K562 (cell line): ENCODE results near the gene MINPP1. TPM values are rescaled to one million over a fixed set of nuclear protein-coding genes. Genes with fewer than 3 reads are reported as not detected.

Source experiments
- ATF3 ChIP-seq, 2 experiments: fragments of 450-650 bp in 1 of 2; sonication (generic) in 1 of 2; formaldehyde crosslinking in 1 of 2; IDR thresholded peaks in 1 of 2; conservative IDR thresholded peaks in 1 of 2; 2 replicates each; pipeline versions ENCODE4 v1.6.1 to v1.8.1; 2016 to 2023; ENCODE audit warnings: mild to moderate bottlenecking in 2 of 2, moderate library complexity in 2 of 2, inconsistent platforms in 1 of 2, missing genetic modification reagents in 1 of 2
- BACH1 ChIP-seq: fragments of 200-800 bp; sonication (Bioruptor generic); IDR thresholded peaks from 2 replicates; pipeline ENCODE4 v1.6.1; 2016; ENCODE audit warnings: missing genetic modification characterization, missing compliant biosample characterization
- E2F4 ChIP-seq: sonication (generic); formaldehyde crosslinking; IDR thresholded peaks from 2 replicates; pipeline ENCODE4 v1.8.0; 2022; ENCODE audit warnings: mild to moderate bottlenecking, low read depth, missing genetic modification reagents
- ERF ChIP-seq: fragments of 450-650 bp; formaldehyde crosslinking; IDR thresholded peaks from 2 replicates; pipeline ENCODE4 v1.4.0; 2020; ENCODE audit warnings: mild to moderate bottlenecking, mixed read lengths
- FOXM1 ChIP-seq, 2 experiments: fragments of 450-650 bp in 1 of 2; sonication (generic) in 1 of 2; formaldehyde crosslinking in 1 of 2; IDR thresholded peaks; 2 replicates each; pipeline versions ENCODE4 v1.6.1 to v1.9.0; 2017 to 2022; ENCODE audit warnings: low read depth in 2 of 2, mild to moderate bottlenecking in 2 of 2, missing genetic modification reagents in 1 of 2, moderate library complexity in 1 of 2
- KLF1 ChIP-seq: fragments of 450-650 bp; IDR thresholded peaks from 2 replicates; pipeline ENCODE4 v1.6.1; 2016; ENCODE audit warnings: missing genetic modification characterization, missing compliant biosample characterization
- MCM7 ChIP-seq, 2 experiments: fragments of 450-650 bp; IDR thresholded peaks; 2 replicates each; pipeline ENCODE4 v1.6.1; 2016 to 2018
- NCOA1 ChIP-seq: fragments of 450-650 bp; IDR thresholded peaks from 2 replicates; pipeline ENCODE4 v1.6.1; 2016; ENCODE audit warnings: low read depth
- NR1H2 ChIP-seq: sonication (generic); formaldehyde crosslinking; IDR thresholded peaks from 2 replicates; pipeline ENCODE4 v1.4.0; 2020; ENCODE audit warnings: mild to moderate bottlenecking, missing genetic modification reagents
- SLC30A9 ChIP-seq: fragments of 250-450 bp; sonication (Bioruptor Pico); IDR thresholded peaks from 2 replicates; pipeline ENCODE4 v1.8.0; 2022; ENCODE audit warnings: mild to moderate bottlenecking, moderate library complexity
- STAT5B ChIP-seq: fragments of 250-450 bp; sonication (Bioruptor Pico); IDR thresholded peaks from 2 replicates; pipeline ENCODE4 v1.8.0; 2021; ENCODE audit warnings: mild to moderate bottlenecking, inconsistent platforms
- ZC3H11A ChIP-seq: IDR thresholded peaks from 2 replicates; pipeline ENCODE4 v1.6.1; 2012; ENCODE audit warnings: low read depth, low read length, improper control_type of control experiment
- ZNF507 ChIP-seq: conservative IDR thresholded peaks from 2 replicates; pipeline ENCODE4 v1.6.1; 2017; ENCODE audit warnings: missing genetic modification characterization, missing compliant biosample characterization
- ZNF699 ChIP-seq: fragments of 250-450 bp; sonication (Bioruptor Pico); IDR thresholded peaks from 2 replicates; pipeline ENCODE4 v1.8.0; 2021; ENCODE audit warnings: mild to moderate bottlenecking, moderate library complexity; ENCODE audit not compliant: insufficient replicate concordance
- ZNF778 ChIP-seq: fragments of 450-650 bp; formaldehyde crosslinking; IDR thresholded peaks from 2 replicates; pipeline ENCODE4 v1.4.0; 2020; ENCODE audit warnings: mild to moderate bottlenecking, moderate library complexity
- polyA plus RNA-seq, 8 experiments: library from polyadenylated mRNA; depleted of rRNA in 4 of 8; stranded (reverse) in 5 of 8; unstranded in 3 of 8; fragments of >200 nt; fragmentation: Nextera tagmentation in 2 of 8; fragmentation: Illumina TruSeq in 1 of 8; extraction: Ambion mirVana in 2 of 8; extraction: Trizol in 1 of 8; gene quantifications; 2 replicates each; pipeline versions ENCODE4 v1.2.1 to v1.2.3, GENCODE V29; 2011 to 2014; ENCODE audit warnings: inconsistent platforms in 1 of 8, missing spikeins in 1 of 8
- total RNA-seq, 7 experiments: library from RNA; depleted of rRNA in 6 of 7; stranded (reverse); fragments of >200 nt in 6 of 7; fragmentation: Illumina TruSeq in 2 of 7; extraction: Trizol in 2 of 7; gene quantifications; 2 replicates each; pipeline versions ENCODE4 v1.2.1 to v1.2.3, GENCODE V29; 2011 to 2021; ENCODE audit warnings: low replicate concordance in 1 of 7
- TF ChIP-seq, protein P1 (sequence below): fragments of 200-600 bp; sonication (generic); IDR thresholded peaks from one replicate; pipeline ENCODE4 v1.6.1; 2012; ENCODE audit warnings: mild to moderate bottlenecking, low read depth, low read length, inconsistent platforms

MINPP1 gene
- total and polyA plus RNA-seq, 9 of the 15 experiments (the other 6 are each of a cell fraction or from before 2014, with no cell fraction given), result 11.5 to 44.5 (median 27.1) TPM

DNA sequence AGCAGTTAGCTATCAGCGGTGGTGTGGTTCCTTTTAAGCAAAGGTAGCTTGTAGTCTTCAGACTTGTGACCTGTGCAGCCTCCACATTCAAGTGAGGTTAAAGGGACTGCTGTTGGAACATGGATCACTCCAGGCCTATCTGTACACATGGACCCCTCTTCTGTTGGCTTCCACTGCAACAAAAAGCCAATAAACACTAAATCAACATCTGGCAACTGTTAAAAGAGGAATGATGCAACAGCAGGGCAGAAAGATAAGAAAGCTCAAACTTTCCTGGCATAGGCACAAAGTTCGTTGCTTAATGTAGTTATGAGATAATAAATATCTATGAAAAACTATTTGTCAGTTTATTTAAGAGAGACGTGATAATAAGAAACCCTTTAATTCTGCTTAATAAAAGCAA, 4.0 kb upstream of the MINPP1 start (continued):
- peak; percentile 43; the same call in 1 of the 2 replicates for TF ChIP-seq NCOA1
- TF ChIP-seq ZC3H11A, result no peak
- TF ChIP-seq ZNF699, result no peak
- no peak for TF ChIP-seq ZNF507 (tag)
- peak; percentile 97 for TF ChIP-seq ATF3 (IDR thresholded peaks at IDR 0.05)
- peak; percentile 86; the same call in 1 of the 2 replicates for TF ChIP-seq ATF3 (CRISPR knock-in tag; conservative IDR thresholded peaks at IDR 0.05)
- TF ChIP-seq FOXM1 (IDR thresholded peaks at IDR 0.05; ENCODE audit: low read depth), result peak; percentile 81
- no peak for TF ChIP-seq FOXM1 (CRISPR knock-in tag; IDR thresholded peaks at IDR 0.05; ENCODE audit: low read depth)
- TF ChIP-seq, protein P1, sequence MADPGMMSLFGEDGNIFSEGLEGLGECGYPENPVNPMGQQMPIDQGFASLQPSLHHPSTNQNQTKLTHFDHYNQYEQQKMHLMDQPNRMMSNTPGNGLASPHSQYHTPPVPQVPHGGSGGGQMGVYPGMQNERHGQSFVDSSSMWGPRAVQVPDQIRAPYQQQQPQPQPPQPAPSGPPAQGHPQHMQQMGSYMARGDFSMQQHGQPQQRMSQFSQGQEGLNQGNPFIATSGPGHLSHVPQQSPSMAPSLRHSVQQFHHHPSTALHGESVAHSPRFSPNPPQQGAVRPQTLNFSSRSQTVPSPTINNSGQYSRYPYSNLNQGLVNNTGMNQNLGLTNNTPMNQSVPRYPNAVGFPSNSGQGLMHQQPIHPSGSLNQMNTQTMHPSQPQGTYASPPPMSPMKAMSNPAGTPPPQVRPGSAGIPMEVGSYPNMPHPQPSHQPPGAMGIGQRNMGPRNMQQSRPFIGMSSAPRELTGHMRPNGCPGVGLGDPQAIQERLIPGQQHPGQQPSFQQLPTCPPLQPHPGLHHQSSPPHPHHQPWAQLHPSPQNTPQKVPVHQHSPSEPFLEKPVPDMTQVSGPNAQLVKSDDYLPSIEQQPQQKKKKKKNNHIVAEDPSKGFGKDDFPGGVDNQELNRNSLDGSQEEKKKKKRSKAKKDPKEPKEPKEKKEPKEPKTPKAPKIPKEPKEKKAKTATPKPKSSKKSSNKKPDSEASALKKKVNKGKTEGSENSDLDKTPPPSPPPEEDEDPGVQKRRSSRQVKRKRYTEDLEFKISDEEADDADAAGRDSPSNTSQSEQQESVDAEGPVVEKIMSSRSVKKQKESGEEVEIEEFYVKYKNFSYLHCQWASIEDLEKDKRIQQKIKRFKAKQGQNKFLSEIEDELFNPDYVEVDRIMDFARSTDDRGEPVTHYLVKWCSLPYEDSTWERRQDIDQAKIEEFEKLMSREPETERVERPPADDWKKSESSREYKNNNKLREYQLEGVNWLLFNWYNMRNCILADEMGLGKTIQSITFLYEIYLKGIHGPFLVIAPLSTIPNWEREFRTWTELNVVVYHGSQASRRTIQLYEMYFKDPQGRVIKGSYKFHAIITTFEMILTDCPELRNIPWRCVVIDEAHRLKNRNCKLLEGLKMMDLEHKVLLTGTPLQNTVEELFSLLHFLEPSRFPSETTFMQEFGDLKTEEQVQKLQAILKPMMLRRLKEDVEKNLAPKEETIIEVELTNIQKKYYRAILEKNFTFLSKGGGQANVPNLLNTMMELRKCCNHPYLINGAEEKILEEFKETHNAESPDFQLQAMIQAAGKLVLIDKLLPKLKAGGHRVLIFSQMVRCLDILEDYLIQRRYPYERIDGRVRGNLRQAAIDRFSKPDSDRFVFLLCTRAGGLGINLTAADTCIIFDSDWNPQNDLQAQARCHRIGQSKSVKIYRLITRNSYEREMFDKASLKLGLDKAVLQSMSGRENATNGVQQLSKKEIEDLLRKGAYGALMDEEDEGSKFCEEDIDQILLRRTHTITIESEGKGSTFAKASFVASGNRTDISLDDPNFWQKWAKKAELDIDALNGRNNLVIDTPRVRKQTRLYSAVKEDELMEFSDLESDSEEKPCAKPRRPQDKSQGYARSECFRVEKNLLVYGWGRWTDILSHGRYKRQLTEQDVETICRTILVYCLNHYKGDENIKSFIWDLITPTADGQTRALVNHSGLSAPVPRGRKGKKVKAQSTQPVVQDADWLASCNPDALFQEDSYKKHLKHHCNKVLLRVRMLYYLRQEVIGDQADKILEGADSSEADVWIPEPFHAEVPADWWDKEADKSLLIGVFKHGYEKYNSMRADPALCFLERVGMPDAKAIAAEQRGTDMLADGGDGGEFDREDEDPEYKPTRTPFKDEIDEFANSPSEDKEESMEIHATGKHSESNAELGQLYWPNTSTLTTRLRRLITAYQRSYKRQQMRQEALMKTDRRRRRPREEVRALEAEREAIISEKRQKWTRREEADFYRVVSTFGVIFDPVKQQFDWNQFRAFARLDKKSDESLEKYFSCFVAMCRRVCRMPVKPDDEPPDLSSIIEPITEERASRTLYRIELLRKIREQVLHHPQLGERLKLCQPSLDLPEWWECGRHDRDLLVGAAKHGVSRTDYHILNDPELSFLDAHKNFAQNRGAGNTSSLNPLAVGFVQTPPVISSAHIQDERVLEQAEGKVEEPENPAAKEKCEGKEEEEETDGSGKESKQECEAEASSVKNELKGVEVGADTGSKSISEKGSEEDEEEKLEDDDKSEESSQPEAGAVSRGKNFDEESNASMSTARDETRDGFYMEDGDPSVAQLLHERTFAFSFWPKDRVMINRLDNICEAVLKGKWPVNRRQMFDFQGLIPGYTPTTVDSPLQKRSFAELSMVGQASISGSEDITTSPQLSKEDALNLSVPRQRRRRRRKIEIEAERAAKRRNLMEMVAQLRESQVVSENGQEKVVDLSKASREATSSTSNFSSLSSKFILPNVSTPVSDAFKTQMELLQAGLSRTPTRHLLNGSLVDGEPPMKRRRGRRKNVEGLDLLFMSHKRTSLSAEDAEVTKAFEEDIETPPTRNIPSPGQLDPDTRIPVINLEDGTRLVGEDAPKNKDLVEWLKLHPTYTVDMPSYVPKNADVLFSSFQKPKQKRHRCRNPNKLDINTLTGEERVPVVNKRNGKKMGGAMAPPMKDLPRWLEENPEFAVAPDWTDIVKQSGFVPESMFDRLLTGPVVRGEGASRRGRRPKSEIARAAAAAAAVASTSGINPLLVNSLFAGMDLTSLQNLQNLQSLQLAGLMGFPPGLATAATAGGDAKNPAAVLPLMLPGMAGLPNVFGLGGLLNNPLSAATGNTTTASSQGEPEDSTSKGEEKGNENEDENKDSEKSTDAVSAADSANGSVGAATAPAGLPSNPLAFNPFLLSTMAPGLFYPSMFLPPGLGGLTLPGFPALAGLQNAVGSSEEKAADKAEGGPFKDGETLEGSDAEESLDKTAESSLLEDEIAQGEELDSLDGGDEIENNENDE, result no peak
- TF ChIP-seq NR1H2 (CRISPR knock-in tag), result no peak
- TF ChIP-seq STAT5B (CRISPR knock-in tag), result no peak
- no peak for TF ChIP-seq BACH1 (tag)
- no peak for TF ChIP-seq MCM7 (IDR thresholded peaks at IDR 0.05)
- TF ChIP-seq ERF, result no peak
- TF ChIP-seq KLF1 (tag), result no peak
- no peak for TF ChIP-seq ZNF778 (CRISPR knock-in tag)
- no peak for TF ChIP-seq SLC30A9 (CRISPR knock-in tag)
- TF ChIP-seq E2F4 (CRISPR knock-in tag), result no peak
